IPS-11a (cell line): Measurements from ENCODE around the gene COL6A1.
"Not testable (repeated sequence)": the region's sequence is repeated elsewhere in the genome, so short reads cannot be mapped to it uniquely, and the experiment has no call there.

Source experiments
- H3K4me3 ChIP-seq: one replicate; pipeline ENCODE4 v1.5.1; 2013; ENCODE audit warnings: low read depth, low read length, control low read depth

The COL6A1 gene

DNA sequence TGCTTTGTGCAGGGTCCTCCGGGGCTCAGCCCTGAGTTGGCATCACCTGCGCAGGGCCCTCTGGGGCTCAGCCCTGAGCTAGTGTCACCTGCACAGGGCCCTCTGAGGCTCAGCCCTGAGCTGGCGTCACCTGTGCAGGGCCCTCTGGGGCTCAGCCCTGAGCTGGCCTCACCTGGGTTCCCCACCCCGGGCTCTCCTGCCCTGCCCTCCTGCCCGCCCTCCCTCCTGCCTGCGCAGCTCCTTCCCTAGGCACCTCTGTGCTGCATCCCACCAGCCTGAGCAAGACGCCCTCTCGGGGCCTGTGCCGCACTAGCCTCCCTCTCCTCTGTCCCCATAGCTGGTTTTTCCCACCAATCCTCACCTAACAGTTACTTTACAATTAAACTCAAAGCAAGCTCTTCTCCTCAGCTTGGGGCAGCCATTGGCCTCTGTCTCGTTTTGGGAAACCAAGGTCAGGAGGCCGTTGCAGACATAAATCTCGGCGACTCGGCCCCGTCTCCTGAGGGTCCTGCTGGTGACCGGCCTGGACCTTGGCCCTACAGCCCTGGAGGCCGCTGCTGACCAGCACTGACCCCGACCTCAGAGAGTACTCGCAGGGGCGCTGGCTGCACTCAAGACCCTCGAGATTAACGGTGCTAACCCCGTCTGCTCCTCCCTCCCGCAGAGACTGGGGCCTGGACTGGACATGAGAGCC lies 22.7 kb downstream of the COL6A1 start:
- H3K4me3 ChIP-seq: no peak overlapping the region

DNA sequence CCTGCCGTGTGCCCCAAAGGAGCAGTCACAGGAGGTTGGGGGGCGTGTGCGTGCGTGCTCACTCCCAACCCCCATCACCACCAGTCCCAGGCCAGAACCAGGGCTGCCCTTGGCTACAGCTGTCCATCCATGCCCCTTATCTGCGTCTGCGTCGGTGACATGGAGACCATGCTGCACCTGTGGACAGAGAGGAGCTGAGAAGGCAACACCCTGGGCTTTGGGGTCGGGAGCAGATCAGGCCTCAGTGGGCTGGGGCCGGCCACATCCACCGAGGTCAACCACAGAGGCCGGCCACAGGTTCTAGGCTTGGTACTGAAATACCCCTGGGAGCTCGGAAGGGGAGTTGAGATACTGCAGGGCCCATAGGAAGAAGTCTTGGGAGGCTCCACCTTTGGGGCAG lies 23.5 kb downstream of the COL6A1 start:
- H3K4me3 ChIP-seq: no peak overlapping the region

DNA sequence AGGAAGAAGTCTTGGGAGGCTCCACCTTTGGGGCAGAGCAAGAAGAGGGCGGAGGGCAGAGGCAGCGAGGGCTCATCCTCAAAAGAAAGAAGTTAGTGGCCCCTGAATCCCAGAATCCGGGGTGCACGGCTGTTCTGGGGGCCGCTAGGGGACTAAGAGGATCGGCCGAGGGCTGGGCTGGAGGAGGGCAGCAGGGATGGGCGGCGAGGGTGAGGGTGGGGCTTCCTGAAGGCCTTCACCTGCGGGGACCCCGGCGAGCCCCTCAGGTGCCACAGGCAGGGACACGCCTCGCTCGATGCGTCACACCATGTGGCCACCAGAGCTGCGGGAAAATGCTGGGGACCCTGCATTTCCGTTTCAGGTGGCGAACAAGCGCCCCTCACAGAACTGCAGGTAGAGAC lies 23.9 kb downstream of the COL6A1 start:
- H3K4me3 ChIP-seq: no peak overlapping the region

DNA sequence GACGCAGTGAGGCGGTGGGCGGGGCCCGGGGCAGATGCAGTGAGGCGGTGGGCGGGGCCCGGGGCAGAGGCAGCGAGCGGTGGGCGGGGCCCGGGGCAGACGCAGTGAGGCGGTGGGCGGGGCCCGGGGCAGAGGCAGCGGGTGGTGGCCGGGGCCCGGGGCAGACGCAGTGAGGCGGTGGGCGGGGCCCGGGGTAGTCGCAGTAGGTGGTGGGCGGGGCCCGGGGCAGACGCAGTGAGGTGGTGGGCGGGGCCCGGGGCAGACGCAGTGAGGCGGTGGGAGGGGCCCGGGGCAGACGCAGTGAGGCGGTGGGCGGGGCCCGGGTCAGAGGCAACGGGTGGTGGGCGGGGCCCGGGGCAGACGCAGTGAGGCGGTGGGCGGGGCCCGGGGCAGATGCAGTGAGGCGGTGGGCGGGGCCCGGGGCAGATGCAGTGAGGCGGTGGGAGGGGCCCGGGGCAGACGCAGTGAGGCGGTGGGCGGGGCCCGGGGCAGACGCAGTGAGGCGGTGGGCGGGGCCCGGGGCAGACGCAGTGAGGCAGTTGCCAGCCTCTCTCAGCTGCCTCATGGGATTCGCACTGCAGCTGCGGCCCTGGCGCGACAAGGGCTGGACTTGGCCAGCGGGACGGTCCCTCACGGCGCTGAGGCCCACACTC lies 24.4 kb downstream of the COL6A1 start:
- H3K4me3 ChIP-seq: not testable (repeated sequence)

DNA sequence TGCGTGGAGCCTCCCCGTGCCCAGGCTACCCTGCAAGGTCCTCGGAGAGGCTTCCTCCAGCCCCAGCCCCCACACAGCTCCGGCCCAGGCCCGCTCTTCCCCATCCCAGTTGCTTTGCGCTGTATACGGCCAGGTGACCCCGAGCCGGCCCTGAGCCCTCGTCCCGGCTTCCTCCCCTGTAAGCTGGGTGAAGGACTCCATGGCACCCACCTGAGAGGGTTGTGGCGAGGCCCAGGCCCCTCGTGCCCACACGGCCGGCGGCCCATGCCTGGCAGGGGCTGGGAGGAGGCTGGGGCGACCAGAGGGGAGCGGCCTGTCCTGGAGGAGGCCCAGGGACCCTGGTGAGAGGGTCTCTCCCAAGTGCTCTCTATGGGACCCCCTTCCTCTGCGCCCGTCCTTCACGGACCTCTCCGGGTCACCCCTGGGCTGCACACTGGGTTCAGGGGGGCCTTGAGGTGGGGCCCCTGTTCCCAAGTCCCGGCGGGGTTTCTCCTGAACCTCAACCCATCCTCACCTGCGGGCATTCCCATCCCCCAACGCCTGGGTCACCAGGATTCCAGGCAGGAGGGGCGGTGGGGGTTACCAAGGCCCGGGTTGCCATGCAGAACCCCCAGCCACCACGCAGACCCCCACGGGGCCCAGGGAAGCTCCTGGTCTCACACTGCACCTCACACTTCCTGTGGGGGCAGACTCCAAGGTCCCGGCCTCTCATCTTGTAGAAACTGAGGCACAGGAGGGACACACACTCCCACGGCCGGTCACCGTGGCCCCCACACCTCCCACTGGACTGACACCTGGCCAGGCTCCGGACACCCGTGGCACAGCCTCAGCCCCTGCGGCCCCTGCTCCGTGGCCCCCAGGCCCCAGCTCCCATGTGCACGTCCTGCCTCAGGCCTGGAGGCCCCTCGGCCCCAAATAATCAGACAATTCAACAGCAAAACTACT lies 25.2 kb downstream of the COL6A1 start:
- no peak overlapping the region for H3K4me3 ChIP-seq

DNA sequence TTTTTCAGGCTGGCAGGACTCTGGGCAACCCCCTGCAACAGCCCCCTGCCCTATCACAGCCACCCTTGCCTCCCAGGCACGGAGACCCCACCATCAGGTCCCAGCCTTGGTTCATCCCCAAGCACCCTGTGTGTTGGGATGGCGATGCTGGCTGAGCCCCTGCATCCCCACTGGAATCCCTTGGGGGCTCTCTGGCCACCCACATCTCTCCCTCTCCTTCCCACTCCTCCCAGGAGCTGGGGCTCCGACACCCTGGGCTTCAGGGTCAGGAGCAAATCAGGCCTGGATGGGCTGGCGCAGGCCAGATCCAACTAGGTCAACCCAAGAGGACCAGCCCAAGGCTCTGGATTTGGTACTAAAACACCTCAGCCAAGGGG lies 25.9 kb downstream of the COL6A1 start:
- no peak overlapping the region for H3K4me3 ChIP-seq

DNA sequence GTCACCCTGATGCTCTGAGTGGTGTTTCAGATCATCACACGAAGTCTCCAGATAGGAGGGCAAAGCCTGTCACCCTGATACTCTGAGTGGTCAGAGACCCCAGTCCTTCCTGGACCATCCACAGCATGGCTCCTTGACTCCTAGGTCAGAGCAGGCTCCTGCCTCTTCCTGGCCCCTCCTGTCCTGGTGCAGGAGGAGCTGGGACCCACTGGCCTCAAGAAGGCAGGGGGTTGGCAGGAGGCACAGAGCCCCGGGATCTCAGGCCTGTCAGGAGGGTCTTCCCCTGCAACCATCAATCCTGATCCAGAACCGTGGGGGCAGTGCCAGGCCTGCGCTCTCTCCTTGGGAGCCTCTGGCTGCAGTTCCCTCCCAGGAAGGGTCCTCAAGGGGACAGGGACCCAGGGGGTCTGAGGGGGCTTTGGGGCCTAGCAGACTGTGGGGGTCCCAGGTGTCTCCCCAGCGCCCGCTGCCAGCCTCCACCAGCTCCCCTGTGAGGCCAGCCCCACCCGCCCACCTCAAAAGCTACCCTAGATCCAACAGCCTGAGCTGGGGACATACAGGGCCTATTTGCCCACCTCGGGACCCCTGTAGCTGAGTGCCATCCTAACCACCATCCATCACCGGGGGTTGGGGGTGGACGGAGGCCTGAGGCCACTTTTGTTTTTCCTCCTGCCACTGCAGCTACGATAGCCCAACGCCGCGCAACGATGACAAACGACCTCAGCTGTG lies 27.5 kb downstream of the COL6A1 start:
- no peak overlapping the region for H3K4me3 ChIP-seq

DNA sequence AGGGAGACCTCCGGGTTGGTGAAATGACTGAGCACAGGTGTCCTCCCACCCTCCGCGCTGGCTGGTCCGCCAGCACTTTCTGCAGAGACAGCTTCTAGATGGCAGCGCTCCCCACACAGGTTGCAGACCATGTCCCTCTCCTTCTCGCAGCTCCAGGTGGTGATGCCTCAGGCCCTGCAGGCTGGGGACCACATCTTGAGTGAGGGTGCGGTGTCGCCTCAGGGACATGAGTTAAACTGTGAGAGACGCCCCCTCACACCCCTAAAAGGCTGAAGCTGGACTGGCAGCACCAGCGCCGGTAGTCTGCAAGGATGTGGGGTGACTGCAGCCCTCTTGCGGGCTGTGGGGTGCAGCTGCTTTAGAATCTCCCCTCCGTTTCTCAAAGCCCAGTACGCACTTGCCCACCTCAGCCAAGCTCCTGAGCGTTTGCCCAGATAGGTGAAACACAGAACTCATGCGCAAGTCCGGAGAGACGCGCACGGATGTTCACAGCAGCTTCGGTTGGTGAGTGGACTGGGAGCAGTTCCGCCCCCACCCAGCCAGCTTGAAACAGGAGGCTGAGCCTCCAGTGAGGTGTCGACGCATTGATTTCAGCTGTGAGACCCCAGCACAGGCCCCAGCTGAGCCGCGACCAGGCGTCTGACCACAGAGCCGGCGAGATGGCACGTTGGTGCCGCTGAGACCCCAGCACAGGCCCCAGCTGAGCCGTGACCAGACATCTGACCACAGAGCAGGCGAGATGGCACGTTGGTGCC lies 28.6 kb downstream of the COL6A1 start:
- H3K4me3 ChIP-seq: no peak overlapping the region

DNA sequence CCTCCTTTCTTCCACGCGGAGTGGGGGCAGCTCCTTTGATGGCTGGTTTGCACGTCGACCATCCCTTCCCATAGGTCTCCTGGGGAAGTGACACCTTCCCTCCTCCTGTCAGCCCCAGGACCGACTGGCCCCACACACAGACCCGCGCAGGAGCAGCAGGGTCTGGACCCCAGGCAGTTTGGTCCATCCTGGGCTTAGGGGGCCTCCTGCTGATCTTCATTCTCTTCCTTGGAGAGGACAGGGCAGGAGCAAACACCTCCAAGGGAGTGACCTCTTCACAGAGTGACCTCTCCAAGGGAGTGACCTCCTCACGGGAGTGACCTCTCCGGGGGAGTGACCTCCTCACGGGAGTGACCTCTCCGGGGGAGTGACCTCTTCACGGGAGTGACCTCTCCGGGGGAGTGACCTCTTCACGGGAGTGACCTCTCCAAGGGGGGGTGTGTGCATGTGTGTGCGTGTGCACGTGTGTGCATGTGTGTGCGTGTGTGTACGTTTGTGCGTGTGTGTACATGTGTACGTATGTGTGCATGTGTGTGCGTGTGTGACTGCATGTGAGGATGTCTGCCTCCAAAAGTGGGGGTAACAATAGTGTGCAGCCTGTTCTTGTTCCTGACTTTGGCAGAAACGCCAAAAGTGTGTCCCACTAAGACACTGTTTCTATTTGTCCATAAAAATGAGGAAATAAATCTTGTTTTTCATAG lies 29.8 kb downstream of the COL6A1 start:
- H3K4me3 ChIP-seq: no peak overlapping the region

DNA sequence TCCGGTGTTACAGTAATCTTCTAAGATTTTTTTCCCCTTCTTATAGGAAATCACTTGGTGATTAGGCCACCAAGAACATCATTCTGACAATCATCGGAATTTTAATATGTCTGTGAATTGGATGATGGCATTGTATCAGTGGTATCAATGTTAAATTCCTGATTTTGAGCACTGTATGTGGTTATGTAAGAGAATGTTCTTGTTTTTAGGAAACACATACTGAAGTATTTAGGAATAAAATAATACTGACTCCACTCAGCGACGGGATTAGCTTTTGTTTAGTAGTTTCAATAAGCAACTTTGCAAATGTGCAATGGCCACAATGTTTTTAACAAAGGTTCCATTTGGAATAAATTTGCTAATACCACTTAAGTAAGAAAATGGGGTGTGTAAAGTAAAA lies 30.6 kb downstream of the COL6A1 start:
- no peak overlapping the region for H3K4me3 ChIP-seq

DNA sequence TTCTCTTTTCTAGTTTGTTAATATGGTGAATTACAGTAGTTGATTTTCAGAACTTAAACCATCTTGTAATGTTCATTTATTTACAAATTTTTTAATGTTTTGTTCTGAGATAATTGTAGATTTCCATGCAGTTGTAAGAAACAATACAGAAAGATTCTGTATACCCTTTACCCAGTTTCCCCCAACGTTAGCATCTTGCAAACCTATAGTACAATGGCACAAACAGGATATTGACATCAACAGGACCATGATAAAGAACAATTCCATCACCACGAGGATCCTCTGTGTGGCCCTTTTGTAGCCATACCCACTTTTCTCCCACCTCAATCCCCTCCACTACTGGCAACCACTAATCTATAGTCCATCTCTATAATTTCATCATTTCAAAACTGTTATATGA lies 33.3 kb downstream of the COL6A1 start:
- H3K4me3 ChIP-seq: no peak overlapping the region

DNA sequence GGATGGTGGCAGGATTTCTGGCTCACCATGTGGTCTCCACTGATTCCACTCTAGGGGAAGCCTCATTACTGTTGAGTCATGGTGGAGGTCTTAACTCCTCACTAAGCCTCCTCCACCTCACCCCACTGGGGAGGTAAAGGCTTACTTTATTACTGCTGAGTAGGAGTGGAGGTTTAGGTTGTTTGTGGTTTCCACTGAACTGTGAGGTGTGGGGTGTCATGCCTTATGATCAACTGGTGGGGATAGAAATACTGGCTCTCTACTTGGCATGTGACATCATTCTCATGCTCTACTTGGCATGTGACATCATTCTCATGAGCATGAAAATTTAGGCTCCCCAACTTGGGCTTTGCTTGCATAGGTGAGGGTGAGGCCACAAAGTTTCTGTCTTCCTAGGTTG lies 35.6 kb downstream of the COL6A1 start:
- no peak overlapping the region for H3K4me3 ChIP-seq

DNA sequence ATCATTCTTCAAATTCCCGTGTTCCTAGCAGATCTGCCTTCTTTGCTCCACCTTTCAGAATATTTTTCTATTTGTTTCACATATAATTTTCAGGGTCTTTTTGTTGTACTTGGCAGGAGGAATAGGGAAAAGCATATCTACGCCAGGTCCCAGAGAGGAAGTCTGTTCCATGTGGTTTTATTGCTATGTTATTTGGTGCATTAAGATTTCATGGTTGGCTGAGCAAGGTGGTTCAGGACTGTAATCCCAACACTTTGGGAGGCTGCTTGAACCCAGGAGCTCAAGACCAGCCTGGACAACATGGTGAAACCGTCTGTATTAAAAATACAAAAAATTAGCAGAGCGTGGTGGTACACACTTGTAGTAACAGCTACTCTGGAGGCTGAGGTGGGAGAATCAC lies 36.1 kb downstream of the COL6A1 start:
- no peak overlapping the region for H3K4me3 ChIP-seq

DNA sequence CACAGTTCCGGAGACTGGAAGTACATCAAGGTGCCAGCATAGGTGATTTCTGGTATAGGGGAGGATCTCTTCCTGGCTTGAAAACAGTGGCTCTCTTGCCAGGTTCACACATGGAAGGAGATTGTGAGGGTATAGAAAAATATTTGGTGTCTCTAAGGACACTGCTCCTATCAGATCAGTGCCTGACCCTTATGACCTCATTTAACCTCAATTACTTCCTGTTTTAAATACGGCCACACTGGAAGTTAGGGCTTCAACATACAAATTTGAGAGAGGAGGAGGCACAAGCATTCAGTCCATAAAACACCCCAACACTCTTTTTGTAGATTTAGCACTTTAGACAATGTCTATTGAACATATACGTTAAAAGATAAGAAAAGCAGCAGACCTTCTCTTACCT lies 37.0 kb downstream of the COL6A1 start:
- H3K4me3 ChIP-seq: no peak overlapping the region

DNA sequence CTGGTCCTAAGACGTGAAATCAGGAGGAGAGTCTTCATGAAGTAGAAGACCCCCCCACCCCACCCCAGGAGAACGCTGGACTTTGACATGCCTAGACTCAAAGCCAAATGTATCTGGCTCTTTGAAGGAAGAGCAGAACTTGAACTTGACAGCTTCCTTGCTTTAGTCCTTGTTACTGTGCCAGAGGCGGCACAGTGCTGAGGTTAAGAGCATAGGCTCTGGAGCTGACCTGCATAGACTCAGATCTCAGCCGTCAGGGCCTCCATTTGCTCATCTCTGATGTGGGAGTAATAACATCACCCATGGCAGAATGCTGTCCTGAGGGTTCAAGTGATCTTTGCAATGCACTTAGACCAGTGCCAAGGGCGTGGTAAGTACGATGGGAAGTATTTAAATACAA lies 39.0 kb downstream of the COL6A1 start:
- no peak overlapping the region for H3K4me3 ChIP-seq

DNA sequence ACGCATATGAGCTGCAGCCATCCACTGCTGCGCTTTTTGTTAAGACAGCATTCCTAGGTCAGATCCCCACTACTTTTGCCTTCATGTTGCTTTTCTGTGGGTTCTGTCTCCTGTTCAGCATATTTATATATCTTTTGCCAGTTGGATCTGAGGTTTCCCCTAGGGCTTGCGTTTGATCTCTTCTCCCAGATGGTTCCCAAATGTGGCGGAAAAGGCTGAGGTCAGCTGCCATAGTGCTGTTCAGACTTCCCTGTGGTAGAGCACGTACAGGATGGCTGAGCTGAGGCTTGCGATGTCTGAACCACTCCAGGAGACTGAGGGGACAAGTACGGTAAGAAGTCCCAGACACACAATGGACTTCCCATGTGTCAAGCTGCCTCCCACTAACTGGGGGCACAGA lies 39.8 kb downstream of the COL6A1 start:
- H3K4me3 ChIP-seq: no peak overlapping the region

DNA sequence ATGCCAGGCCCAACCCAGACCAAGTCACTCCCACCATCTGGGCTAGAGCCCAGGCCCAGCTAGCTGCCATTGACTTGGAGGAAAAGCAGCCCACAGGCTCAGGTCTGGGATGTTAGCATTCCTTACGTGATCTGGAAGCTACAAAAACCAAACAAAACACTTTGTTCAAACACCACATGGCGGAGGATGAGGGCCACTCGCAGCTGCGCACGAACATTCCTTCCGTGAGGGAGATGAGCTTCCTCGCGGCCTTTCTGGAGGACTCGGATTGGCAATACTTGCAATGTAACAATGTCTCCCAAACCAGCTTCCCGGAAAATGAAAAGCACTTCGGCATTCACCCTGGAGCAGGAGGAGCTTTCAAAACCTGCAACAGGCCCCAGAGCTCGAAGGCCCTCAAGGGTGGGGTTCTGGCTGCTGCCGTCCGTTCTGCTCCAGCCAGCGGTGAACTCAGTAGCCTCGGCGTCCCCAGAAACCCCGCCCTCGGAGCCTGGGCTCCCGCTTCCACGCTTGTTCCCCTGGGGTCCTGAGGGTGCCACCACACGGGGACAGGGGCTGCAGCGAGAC lies 40.5 kb downstream of the COL6A1 start:
- H3K4me3 ChIP-seq: no peak overlapping the region

DNA sequence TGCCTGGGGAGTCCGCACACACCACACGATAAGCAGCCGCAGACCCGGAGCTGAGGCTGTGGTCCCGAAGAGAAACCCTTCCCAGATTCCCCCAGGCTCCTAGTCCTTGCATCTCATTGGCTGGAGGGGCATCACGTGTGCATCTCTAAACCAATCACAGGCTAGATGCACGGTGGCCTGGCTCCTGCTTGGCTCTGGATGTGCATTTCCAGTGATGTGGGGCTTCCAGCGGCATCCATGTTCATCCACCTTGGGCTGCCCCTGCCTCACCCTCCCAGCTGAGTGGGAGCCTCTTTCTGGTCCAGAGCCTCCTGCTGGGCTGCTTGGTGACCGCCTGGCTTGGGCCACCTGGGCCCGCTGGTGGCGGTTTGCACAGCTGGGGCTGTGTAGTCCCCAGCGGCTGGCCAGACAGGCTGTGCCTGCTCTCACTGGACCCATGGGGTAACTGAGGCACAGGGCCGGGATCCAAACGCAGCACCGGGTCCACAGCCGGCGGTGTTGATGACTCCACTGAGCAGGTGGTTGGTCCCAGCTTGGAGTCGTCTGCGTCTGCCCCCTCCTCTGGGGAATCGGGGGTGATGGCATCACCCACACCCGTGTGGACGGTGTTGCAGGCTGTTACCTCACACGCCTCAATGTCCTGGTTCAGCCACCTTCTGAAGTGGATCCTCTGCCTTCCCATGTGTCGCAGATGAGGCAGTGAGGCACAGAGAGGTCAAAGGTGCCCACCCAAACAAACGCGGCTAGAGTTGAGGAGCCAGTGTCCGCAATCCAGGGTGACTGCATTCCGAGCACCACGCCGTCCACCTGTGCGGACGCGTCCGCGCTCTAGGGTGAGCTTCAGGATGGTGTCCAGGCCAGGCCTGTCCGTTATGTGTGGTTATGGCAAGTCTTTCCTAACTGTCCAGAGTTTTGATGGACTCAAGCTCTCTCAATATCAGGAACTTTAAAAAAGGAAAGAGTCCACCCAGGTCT lies 41.3 kb downstream of the COL6A1 start:
- no peak overlapping the region for H3K4me3 ChIP-seq
